NCI-H510A treated with DMSO at 0.1 percent for 48 hours (cell line): ENCODE measurements around the gene ZCCHC14.
"Not testable (repeated sequence)": the region's sequence is repeated elsewhere in the genome, so short reads cannot be mapped to it uniquely, and the experiment has no call there.

Experiments
- DNase-seq: peaks from one replicate; lab custom pipeline; 2025; lab: John Stamatoyannopoulos, UW

Gene ZCCHC14

GRCh38 chr16:87382023-87382785, 110.6 kb downstream of the ZCCHC14 start:
- no peak for DNase-seq

GRCh38 chr16:87380881-87381280, 111.9 kb downstream of the ZCCHC14 start:
- no peak for DNase-seq

- no peak for DNase-seq
Observed at GRCh38 chr16:87380403-87380802, 112.4 kb downstream of the ZCCHC14 start.

GRCh38 chr16:87379312-87379752, 113.5 kb downstream of the ZCCHC14 start:
- not testable (repeated sequence) for DNase-seq

- DNase-seq, result no peak
Observed at GRCh38 chr16:87376660-87377059, 116.2 kb downstream of the ZCCHC14 start.

- DNase-seq, result no peak
Observed at GRCh38 chr16:87375426-87376135, 117.2 kb downstream of the ZCCHC14 start.

GRCh38 chr16:87374313-87374712, 118.5 kb downstream of the ZCCHC14 start:
- no peak for DNase-seq

- DNase-seq, result no peak
Observed at GRCh38 chr16:87372305-87372704, 120.5 kb downstream of the ZCCHC14 start.

- DNase-seq, result no peak
Observed at GRCh38 chr16:87371261-87371866, 121.5 kb downstream of the ZCCHC14 start.

GRCh38 chr16:87369796-87370719, 122.8 kb downstream of the ZCCHC14 start:
- no peak for DNase-seq

GRCh38 chr16:87369117-87369765, 123.6 kb downstream of the ZCCHC14 start:
- DNase-seq, result no peak

- no peak for DNase-seq
Observed at GRCh38 chr16:87368029-87368770, 124.6 kb downstream of the ZCCHC14 start.

GRCh38 chr16:87367529-87367928, 125.3 kb downstream of the ZCCHC14 start:
- DNase-seq, result no peak

- no peak for DNase-seq
Observed at GRCh38 chr16:87366930-87367329, 125.9 kb downstream of the ZCCHC14 start.

GRCh38 chr16:87366288-87366687, 126.5 kb downstream of the ZCCHC14 start:
- DNase-seq, result no peak

GRCh38 chr16:87365021-87365713, 127.7 kb downstream of the ZCCHC14 start:
- no peak for DNase-seq

GRCh38 chr16:87363771-87364455, 128.9 kb downstream of the ZCCHC14 start:
- DNase-seq, result no peak

GRCh38 chr16:87362828-87363559, 129.8 kb downstream of the ZCCHC14 start:
- DNase-seq, result not testable (repeated sequence)
